Raji (cell line): ENCODE measurements around the gene WDR62.
A peak's percentile ranks its signal among the peaks of the same experiment; 100 is the strongest.

Source experiments
- POLR2A ChIP-seq: IDR thresholded peaks from 2 replicates; pipeline ENCODE4 v1.6.1; 2011; ENCODE audit warnings: low read depth, low read length, control low read depth; ENCODE audit not compliant: insufficient read depth

WDR62 gene

DNA sequence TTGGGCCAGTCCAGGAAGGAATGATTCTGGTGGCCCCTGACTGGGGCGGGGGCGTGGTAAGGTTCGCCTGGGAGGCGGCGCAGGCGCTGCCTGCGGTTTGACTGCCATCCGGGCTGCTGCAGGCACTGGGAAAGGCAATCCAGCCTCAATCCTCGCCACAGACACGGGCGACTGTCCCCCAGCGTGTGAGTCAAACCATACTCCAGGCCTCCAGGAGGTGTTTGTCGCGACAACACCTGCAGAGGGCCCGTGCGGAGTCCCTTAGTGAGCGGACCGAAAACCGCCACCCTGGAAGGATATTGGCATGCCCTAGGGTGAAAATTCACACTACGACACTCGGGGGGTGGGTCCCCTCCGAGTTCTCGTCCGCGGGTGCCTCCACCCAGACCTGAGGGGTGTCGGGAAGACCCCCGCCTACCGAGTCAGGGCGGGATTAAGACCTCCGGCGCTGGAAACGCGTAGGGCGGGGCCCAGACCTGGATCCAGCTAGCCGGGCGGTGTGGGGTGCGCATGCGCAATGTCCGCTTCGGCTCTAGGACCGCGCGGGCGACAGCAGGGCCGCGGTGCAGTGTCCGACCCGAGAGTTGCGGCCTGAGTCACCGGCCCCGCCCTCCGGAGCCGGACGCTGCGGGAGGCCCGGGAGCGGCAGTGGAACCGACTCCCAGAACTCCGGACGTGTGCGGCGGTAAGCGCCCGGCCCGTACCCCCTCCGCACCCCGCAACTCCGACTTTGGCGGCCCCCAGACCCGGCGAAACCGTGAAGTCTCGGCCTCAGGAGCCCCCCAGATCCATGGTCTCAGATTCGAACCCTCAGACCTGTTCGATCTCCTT, 85.0 kb downstream of the WDR62 start, which contains the start of gene CAPNS1:
Gene CAPNS1 (plus strand): TSS at position 594 of the 831 bp plus-strand sequence. CDS start 946 bp downstream, outside the sequence.
- TF ChIP-seq POLR2A: peak; percentile 86

DNA sequence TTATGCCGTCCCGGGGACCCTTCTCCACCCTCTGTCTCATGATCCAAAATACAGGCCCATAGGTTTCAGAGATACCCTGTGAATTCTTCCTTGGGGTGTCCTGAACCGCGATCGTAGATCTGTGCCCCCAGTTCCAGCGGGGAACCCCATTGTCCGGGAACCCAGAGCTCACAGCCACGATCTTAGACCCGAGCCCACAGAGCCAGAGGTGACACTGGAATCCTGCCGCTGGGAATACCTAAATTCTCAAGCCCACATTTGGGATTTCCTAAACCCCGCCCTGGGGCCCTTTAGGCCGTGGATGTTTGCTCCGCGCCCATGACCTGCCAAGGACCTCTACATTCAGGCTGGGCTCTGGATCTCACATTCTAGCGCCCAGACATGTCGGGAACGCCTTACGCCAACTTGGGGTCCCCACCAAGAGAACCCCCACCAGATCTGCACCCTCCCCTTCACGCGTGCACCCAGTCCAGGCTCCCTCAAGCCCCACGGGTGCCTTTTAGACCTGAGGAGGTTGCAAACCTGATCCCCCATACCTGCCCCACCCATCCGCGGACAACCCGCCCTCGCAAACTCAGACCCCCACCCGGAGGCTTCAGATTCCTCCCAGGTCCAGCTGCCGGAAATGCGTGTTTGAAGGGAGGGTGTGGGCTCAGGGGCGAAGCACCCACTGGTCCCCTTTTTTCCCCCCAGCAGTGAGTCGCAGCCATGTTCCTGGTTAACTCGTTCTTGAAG, 85.8 kb downstream of the WDR62 start:
- 0 out of 2 replicates have a peak, but pooled peaks have one; percentile 11 for TF ChIP-seq POLR2A

DNA sequence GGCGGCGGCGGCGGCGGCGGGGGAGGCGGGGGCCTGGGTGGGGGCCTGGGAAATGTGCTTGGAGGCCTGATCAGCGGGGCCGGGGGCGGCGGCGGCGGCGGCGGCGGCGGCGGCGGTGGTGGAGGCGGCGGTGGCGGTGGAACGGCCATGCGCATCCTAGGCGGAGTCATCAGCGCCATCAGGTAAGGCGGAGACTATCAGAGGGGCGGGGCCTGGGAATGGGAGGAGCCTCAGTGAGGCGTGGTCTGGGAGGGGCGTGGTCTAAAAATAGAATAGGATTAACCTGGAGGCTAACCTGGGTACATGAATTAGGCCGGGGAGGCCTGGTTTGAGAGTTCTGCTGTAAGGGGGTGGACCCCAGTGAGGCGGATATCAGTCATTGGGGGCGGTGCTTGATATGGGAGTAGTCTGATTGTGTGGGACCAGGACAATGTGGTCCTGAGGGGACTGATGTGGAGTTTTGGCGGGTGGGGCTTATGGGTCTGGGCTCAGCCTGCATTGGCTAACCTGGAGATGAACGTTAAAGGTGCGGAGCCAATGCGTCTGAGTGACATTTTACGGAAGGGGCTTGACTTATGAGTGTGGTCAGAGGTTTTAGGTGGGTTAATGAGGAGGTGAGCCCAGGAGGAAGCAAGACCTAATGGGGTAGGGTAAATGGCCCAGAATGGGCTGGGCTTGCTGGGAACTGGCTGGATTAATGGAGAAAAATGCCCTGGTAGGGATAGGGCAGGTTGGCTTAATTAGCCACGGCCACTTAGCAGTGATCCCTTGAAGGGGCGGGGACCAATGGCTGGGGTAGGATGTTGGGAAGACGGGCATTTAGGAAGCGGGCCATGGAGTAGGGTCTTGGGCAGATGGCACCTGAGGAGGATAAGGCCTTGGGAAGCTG, 86.6 kb downstream of the WDR62 start:
- peak; percentile 39; the same call in 1 of the 2 replicates for TF ChIP-seq POLR2A

DNA sequence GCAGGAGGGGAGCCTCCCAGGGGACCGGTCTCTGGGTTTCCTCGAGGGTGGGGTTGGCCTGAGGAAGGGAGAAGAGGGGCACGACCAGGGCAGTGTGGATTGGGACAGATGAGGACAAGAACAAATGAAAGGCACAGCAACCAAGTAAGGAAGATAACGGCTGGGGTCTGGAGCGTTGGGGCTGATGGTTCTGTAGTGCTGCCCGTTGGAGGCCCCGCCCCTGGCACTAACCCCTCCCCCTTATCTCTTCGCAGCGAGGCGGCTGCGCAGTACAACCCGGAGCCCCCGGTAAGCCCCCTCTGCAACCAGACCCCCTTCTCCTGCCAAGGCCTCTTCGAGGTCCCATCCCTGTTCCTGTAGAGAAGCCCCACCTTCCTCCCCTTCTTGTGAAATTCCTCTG, 87.3 kb downstream of the WDR62 start:
- TF ChIP-seq POLR2A: no peak

DNA sequence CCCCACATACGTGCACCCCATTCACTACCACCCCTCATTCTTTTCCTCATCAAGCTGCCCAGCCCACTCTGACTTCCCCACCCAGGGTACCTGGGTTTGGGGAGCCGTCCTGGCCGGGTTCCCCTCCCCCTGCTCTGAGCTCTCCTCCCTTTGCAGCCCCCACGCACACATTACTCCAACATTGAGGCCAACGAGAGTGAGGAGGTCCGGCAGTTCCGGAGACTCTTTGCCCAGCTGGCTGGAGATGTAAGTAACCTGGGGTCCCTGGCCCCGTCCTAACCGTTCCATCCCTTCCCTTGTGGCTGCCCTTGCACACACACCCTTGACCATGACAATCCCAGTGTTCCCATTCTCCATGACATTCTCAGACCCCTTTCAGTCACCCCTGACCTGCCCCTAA, 87.8 kb downstream of the WDR62 start:
- no peak for TF ChIP-seq POLR2A

DNA sequence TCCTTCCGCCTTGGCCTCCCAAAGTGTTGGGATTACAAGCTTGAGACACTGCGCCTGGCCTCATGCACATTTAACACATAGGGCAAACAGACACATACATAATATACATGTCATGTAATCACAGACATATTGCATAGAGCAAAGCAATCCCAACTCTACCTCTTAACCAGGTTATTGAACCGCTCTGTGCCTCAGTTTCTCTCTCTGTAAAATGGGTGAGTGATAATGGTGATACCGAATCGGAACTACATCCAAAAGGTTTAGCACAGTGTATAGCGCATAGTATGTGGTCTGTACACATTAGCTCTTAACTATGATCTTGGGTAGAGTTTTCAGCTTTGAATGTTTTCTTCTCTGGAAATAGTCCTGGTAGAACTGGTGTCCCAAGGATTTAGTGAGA, 89.9 kb downstream of the WDR62 start:
- TF ChIP-seq POLR2A: no peak

DNA sequence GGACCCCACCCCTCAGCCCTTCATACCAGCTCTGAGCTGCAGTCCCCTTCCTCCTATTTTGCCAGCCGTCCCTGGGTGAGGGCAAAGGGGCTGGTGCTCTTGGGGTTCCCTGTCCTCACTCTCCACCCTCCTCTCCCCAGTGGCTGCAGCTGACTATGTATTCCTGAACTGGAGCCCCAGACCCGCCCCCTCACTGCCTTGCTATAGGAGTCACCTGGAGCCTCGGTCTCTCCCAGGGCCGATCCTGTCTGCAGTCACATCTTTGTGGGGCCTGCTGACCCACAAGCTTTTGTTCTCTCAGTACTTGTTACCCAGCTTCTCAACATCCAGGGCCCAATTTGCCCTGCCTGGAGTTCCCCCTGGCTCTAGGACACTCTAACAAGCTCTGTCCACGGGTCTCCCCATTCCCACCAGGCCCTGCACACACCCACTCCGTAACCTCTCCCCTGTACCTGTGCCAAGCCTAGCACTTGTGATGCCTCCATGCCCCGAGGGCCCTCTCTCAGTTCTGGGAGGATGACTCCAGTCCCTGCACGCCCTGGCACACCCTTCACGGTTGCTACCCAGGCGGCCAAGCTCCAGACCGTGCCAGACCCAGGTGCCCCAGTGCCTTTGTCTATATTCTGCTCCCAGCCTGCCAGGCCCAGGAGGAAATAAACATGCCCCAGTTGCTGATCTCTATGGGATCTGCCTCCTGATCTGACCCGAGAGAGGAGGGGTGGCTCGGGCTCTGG, 95.1 kb downstream of the WDR62 start:
- no peak for TF ChIP-seq POLR2A

DNA sequence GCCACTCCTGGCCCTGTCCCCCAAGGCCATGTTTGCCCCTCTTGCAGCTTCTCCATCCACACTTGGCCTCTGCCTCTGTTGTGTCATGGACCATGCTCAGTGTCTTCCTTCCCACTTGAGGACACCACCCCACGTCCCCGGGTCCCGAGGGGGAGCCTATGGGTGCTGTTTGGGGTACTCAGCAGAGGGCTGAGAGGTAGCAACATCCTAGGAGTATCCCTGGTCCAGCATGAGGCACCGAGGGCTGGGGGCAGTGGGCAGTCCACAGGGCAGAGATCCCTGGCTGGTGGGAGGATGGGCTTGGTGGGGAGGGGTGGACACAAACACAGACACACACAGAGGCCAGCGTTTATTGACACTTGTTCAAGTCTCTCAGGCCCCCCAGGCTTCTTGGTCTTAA, 95.9 kb downstream of the WDR62 start:
- TF ChIP-seq POLR2A: no peak

DNA sequence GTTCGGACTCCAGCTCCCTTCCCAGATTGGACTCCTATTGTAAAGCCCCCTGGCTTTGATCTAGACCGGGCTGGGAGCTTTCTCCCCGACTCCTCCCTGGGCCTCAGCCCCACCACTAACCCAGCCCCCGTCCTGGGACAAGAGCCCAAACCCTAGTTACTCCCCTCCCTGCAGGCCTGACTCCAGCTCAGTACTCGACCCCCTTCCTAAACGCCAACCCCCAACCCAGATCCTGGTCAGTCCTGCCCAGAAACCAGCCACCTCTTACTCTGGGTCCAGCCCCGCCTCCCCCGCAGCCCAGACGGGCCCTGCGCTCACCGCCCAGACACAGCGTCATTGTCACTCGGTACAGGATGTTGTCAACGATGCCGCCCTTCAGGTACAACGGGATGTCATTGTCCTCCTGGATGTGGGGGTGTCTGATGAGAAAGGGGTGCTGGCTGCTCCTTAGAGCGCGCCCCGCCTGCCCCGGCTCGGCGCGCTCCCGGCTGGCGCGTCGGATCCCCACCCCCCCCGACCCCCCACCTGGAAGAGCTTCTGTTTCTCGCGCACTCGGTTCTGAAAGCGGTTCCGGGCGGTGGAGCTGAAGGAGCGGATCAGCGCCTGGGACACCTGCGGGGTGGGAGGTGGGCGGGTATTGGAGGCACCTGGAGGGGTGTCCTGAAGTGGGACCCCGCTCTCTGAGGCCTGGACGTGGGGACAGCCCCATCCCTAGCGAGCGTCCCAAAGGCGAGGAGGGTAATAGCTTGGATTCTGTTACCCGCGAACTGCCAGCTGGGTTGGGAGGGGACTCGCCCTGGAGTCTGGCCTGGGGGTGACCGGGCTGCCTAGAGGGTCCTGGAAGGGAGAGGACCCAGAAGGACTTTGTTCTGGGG, 96.7 kb downstream of the WDR62 start:
- TF ChIP-seq POLR2A: no peak

DNA sequence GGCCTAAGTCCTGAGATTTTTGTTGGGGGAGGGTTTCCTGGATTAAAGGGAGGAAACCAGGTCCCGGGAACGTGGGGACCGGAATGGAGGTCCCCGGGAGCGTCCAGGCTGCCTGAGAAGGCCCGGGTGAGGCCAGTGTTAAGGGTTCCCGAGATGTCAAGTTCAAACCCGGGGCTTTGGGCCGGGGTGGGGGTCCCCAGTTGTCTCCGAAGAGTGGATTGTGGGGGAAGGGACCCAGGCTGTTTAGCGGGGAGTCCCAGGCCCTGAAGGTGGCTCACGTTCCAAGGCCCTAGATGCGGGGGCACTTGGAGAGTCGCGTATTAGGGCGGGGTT, 97.3 kb downstream of the WDR62 start:
- no peak for TF ChIP-seq POLR2A

DNA sequence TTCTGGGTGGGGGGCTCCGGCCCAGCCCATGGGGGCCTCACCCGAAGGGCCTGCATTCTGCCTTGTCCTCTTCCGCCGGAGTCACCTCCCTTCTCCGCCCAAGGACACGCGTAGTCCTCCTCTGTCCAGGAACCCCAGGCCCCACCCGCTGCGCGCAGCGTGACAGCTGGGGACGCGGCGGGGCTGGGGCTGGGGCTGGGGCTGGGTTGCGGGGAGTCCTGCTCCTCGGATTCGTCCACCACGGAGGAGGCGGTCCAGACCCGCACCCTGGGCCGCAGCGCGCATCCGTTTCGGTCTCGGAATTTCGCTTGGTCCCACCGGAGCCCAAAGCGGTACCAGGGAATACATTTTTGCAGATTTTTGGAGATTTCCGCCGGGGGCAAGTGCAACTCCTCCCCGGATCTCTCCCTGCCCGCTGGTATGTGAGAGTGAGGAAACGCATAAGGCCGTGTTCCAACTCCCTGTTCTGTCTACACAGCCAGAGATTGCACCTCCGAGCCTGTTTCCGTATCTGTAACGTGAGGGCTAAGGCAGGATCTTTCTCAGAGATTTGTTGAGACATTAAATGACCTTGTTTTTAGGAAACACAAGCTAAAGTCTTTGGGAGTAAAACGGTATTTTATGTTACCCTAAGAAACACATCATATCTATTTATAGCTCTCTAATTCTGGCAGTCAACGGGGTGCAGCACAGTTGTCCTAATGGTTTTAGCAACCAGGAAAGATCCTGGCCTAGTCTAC, 97.8 kb downstream of the WDR62 start, which contains the start of gene COX7A1:
Gene COX7A1 (minus strand): TSS at position 96 of the 740 bp plus-strand sequence. CDS start 40 bp downstream, at position 56.
- TF ChIP-seq POLR2A: no peak

DNA sequence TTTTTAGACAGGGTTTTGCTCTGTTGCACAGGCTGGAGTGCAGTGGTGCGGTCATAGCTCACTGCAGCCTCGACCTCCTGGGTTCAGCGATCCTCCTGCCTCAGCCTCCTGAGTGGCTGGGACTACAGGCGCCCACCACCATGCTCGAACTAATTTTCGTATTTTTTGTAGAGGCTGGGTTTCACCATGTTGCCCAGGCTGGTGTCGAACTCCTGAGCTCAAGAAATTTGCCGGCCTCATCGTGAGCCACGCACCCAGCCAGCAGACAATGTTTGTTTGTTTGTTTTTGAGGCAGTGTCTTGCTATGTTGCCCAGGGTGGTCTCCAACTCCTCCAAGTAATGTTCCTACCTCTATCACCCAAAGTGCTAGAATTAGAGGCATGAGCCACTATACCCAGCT, 98.4 kb downstream of the WDR62 start:
- TF ChIP-seq POLR2A: no peak
